Skin epidermis (tissue), 12 donors: ENCODE measurements around the gene SLC13A5.
"Not testable (repeated sequence)": the region's sequence is repeated elsewhere in the genome, so short reads cannot be mapped to it uniquely, and the experiment has no call there.

Source experiments
- H3K27ac ChIP-seq, 21 experiments: fragments of 200-600 bp; sonication (generic) in 11 of 21; one replicate each; pipeline ENCODE4 v1.5.0; 2020; ENCODE audit warnings: mild to moderate bottlenecking in 3 of 21, inconsistent platforms in 2 of 21, moderate library complexity in 2 of 21
- H3K4me3 ChIP-seq, 7 experiments: fragments of 200-600 bp; sonication (generic) in 2 of 7; one replicate each; pipeline ENCODE4 v1.5.0; 2020; ENCODE audit warnings: inconsistent platforms in 2 of 7, mild to moderate bottlenecking in 2 of 7, moderate library complexity in 1 of 7

The SLC13A5 gene

GRCh38 chr17:6712058-6712853 is 913 bp downstream of the SLC13A5 start:
- Histone ChIP-seq H3K4me3 (no peak overlapping the region), H3K27ac (peak overlapping the region in 2 of 21 experiments; percentile 24 to 45)

GRCh38 chr17:6711681-6712057 is 1.5 kb downstream of the SLC13A5 start:
- Histone ChIP-seq H3K4me3 (no peak overlapping the region), H3K27ac (peak overlapping the region in 2 of 21 experiments; percentile 24 to 45)

- H3K27ac ChIP-seq: peak overlapping the region in 1 of 21 experiments; percentile 45
These were observed 2.0 kb downstream of the SLC13A5 start for GRCh38 chr17:6711081-6711674.

GRCh38 chr17:6710317-6710716 is 2.9 kb downstream of the SLC13A5 start:
- H3K27ac ChIP-seq: no peak overlapping the region
- H3K4me3 ChIP-seq: no peak overlapping the region

More at GRCh38 chr17:6711081-6711674, 2.0 kb downstream of the SLC13A5 start:
- no peak overlapping the region for H3K4me3 ChIP-seq

- no peak overlapping the region for H3K27ac ChIP-seq
- H3K4me3 ChIP-seq: no peak overlapping the region
These were observed 4.7 kb downstream of the SLC13A5 start for GRCh38 chr17:6708357-6708961.

- Histone ChIP-seq H3K4me3 (no peak overlapping the region), H3K27ac (no peak overlapping the region)
These were observed 6.2 kb downstream of the SLC13A5 start for GRCh38 chr17:6706996-6707395.

- no peak overlapping the region for H3K27ac ChIP-seq
- H3K4me3 ChIP-seq: no peak overlapping the region
These were observed 6.7 kb downstream of the SLC13A5 start for GRCh38 chr17:6706499-6706898.

GRCh38 chr17:6704470-6705052 is 8.6 kb downstream of the SLC13A5 start:
- Histone ChIP-seq H3K27ac (no peak overlapping the region), H3K4me3 (no peak overlapping the region)

GRCh38 chr17:6703751-6704150 is 9.4 kb downstream of the SLC13A5 start:
- Histone ChIP-seq H3K4me3 (no peak overlapping the region), H3K27ac (no peak overlapping the region)

- Histone ChIP-seq H3K4me3 (no peak overlapping the region), H3K27ac (no peak overlapping the region)
These were observed 10.5 kb downstream of the SLC13A5 start for GRCh38 chr17:6702567-6703215.

- no peak overlapping the region for H3K27ac ChIP-seq
- no peak overlapping the region for H3K4me3 ChIP-seq
These were observed 11.4 kb downstream of the SLC13A5 start for GRCh38 chr17:6701719-6702118.

GRCh38 chr17:6700948-6701307 is 12.2 kb downstream of the SLC13A5 start:
- no peak overlapping the region for H3K27ac ChIP-seq
- no peak overlapping the region for H3K4me3 ChIP-seq

- no peak overlapping the region for H3K4me3 ChIP-seq
- no peak overlapping the region for H3K27ac ChIP-seq
These were observed 12.9 kb downstream of the SLC13A5 start for GRCh38 chr17:6699997-6700947.

- no peak overlapping the region for H3K4me3 ChIP-seq
- no peak overlapping the region for H3K27ac ChIP-seq
These were observed 15.2 kb downstream of the SLC13A5 start for GRCh38 chr17:6698004-6698403.

- no peak overlapping the region for H3K27ac ChIP-seq
These were observed 16.3 kb downstream of the SLC13A5 start for GRCh38 chr17:6696906-6697305.

GRCh38 chr17:6695565-6695964 is 17.6 kb downstream of the SLC13A5 start:
- Histone ChIP-seq H3K4me3 (no peak overlapping the region), H3K27ac (no peak overlapping the region)

More at GRCh38 chr17:6696906-6697305, 16.3 kb downstream of the SLC13A5 start:
- H3K4me3 ChIP-seq: no peak overlapping the region

GRCh38 chr17:6695051-6695450 is 18.1 kb downstream of the SLC13A5 start:
- Histone ChIP-seq H3K4me3 (no peak overlapping the region), H3K27ac (no peak overlapping the region)

GRCh38 chr17:6691958-6692357 is 21.2 kb downstream of the SLC13A5 start:
- not testable (repeated sequence) for H3K27ac ChIP-seq

GRCh38 chr17:6691546-6691945 is 21.6 kb downstream of the SLC13A5 start:
- Histone ChIP-seq H3K27ac (no peak overlapping the region), H3K4me3 (no peak overlapping the region)

More at GRCh38 chr17:6691958-6692357, 21.2 kb downstream of the SLC13A5 start:
- not testable (repeated sequence) for H3K4me3 ChIP-seq
